IMR-90 (cell line): ENCODE data around the gene SIK1. TPM values are rescaled to one million over a fixed set of nuclear protein-coding genes. Genes with fewer than 3 reads are reported as not detected.
"Not testable (repeated sequence)": the region's sequence is repeated elsewhere in the genome, so short reads cannot be mapped to it uniquely, and the experiment has no call there.

Source experiments
- ATAC-seq: fragments of 200-7000 bp; cut with Tn5 transposase; 2 replicates; pipeline ENCODE4 v1.9.1; 2020; ENCODE audit warnings: low read depth, mild to moderate bottlenecking, moderate library complexity
- BruUV-seq: library from RNA; stranded (reverse); fragments of 400-500 nt; replicated peaks from 2 replicates; lab custom pipeline; 2021; lab: Mats Ljungman, UMichigan
- CTCF ChIA-PET: fragments of 300-600 bp; formaldehyde crosslinking; extraction: SDS; loops from one replicate; lab custom pipeline; 2021; ENCODE audit warnings: antibody characterized with exemption; lab: Yijun Ruan, JAX
- POLR2A ChIA-PET: fragments of 300-600 bp; sonication (Branson Sonifier 250); formaldehyde crosslinking; loops from one replicate; lab custom pipeline; 2022; ENCODE audit warnings: antibody characterized with exemption; ENCODE audit not compliant: unreplicated experiment; lab: Charles Lee
- DNase-seq: peaks from one replicate; pipeline ENCODE4 v3.0.0; 2013
- H2AFZ ChIP-seq: replicated peaks from 2 replicates; pipeline ENCODE3; 2013; ENCODE audit warnings: low read length, mild to moderate bottlenecking; ENCODE audit not compliant: poor library complexity
- H2AK5ac ChIP-seq: 2 replicates; pipeline ENCODE4 v1.6.1; 2013; ENCODE audit warnings: low read depth, low read length, inconsistent platforms
- H2AK9ac ChIP-seq: replicated peaks from 2 replicates; pipeline ENCODE3; 2013; ENCODE audit warnings: mild to moderate bottlenecking, low read depth, low read length, moderate library complexity; ENCODE audit not compliant: poor library complexity
- H2BK120ac ChIP-seq: 2 replicates; pipeline ENCODE4 v1.6.1; 2013; ENCODE audit warnings: low read depth, low read length, inconsistent platforms
- H2BK15ac ChIP-seq: 3 replicates; pipeline ENCODE4 v1.6.1; 2013; ENCODE audit warnings: low read depth, low read length, inconsistent platforms
- H2BK20ac ChIP-seq: 2 replicates; pipeline ENCODE4 v1.6.1; 2013; ENCODE audit warnings: low read depth, mild to moderate bottlenecking, inconsistent platforms, low read length, moderate library complexity
- H2BK5ac ChIP-seq: 2 replicates; pipeline ENCODE4 v1.6.1; 2013; ENCODE audit warnings: mild to moderate bottlenecking, low read depth, low read length, inconsistent platforms; ENCODE audit not compliant: poor library complexity, severe bottlenecking
- H3K14ac ChIP-seq: replicated peaks from 2 replicates; pipeline ENCODE4 v1.6.1; 2013; ENCODE audit warnings: low read depth, low read length, inconsistent platforms
- H3K18ac ChIP-seq: 2 replicates; pipeline ENCODE4 v1.6.1; 2013; ENCODE audit warnings: low read depth, low read length, control low read depth
- H3K23ac ChIP-seq: 2 replicates; pipeline ENCODE4 v1.6.1; 2013; ENCODE audit warnings: low read depth, low read length, inconsistent platforms
- H3K27ac ChIP-seq: 2 replicates; pipeline ENCODE4 v1.5.1; 2013; ENCODE audit warnings: mild to moderate bottlenecking, control low read depth, low read length; ENCODE audit not compliant: insufficient read depth
- H3K27me3 ChIP-seq: 2 replicates; pipeline ENCODE4 v1.6.1; 2013; ENCODE audit warnings: low read length; ENCODE audit not compliant: control insufficient read depth, insufficient read depth
- H3K36me3 ChIP-seq: 2 replicates; pipeline ENCODE4 v1.6.1; 2013; ENCODE audit warnings: low read length, mixed read lengths; ENCODE audit not compliant: control insufficient read depth, insufficient read depth
- H3K4ac ChIP-seq: 2 replicates; pipeline ENCODE4 v1.6.1; 2013; ENCODE audit warnings: low read depth, low read length, inconsistent platforms
- H3K4me1 ChIP-seq: 2 replicates; pipeline ENCODE4 v1.6.1; 2013; ENCODE audit warnings: low read length, mixed read lengths; ENCODE audit not compliant: control insufficient read depth, insufficient read depth
- H3K4me2 ChIP-seq: 2 replicates; pipeline ENCODE4 v1.6.1; 2013; ENCODE audit warnings: low read depth, mild to moderate bottlenecking, control low read depth, low read length, moderate library complexity
- H3K4me3 ChIP-seq: 2 replicates; pipeline ENCODE4 v1.5.1; 2013; ENCODE audit warnings: low read depth, mild to moderate bottlenecking, control low read depth, low read length, moderate library complexity; ENCODE audit not compliant: insufficient read depth
- H3K56ac ChIP-seq: 2 replicates; pipeline ENCODE4 v1.6.1; 2013; ENCODE audit warnings: low read length, inconsistent platforms; ENCODE audit not compliant: insufficient read depth; ENCODE audit errors: extremely low read depth
- H3K79me1 ChIP-seq, 2 experiments: 2 replicates each; pipeline ENCODE4 v1.6.1; 2013; ENCODE audit warnings: low read length in 2 of 2, inconsistent platforms in 1 of 2, low read depth in 1 of 2
- H3K9ac ChIP-seq: 2 replicates; pipeline ENCODE4 v1.6.1; 2013; ENCODE audit warnings: low read depth, low read length, control low read depth
- H3K9me1 ChIP-seq: 2 replicates; pipeline ENCODE4 v1.6.1; 2013; ENCODE audit warnings: low read length, inconsistent platforms; ENCODE audit not compliant: insufficient read depth
- H3K9me3 ChIP-seq: 2 replicates; pipeline ENCODE4 v1.6.1; 2013; ENCODE audit warnings: low read length; ENCODE audit not compliant: control insufficient read depth, insufficient read depth
- H4K20me1 ChIP-seq: 2 replicates; pipeline ENCODE4 v1.6.1; 2013; ENCODE audit warnings: low read length, inconsistent platforms; ENCODE audit not compliant: insufficient read depth
- H4K5ac ChIP-seq: 2 replicates; pipeline ENCODE4 v1.6.1; 2013; ENCODE audit warnings: mild to moderate bottlenecking, low read depth, low read length, control low read depth
- H4K8ac ChIP-seq, 2 experiments: 2 replicates each; pipeline ENCODE4 v1.6.1; 2013; ENCODE audit warnings: low read depth in 2 of 2, low read length in 2 of 2, control low read depth in 1 of 2, inconsistent platforms in 1 of 2
- H4K91ac ChIP-seq: 2 replicates; pipeline ENCODE4 v1.6.1; 2013; ENCODE audit warnings: low read depth, low read length, inconsistent platforms; ENCODE audit not compliant: insufficient read depth
- WGBS, 2 experiments: methylation state at CpG; one replicate each; pipeline versions ENCODE4 v1.1.5 to v1.1.7; 2013; ENCODE audit warnings: missing lambda C conversion rate in 2 of 2; ENCODE audit not compliant: insufficient read length in 1 of 2; ENCODE audit errors: extremely low coverage in 2 of 2; 5-methylcytosine and 5-hydroxymethylcytosine counted together
- dilution Hi-C: fragments of 300-500 bp; cut with HindIII; formaldehyde crosslinking; loops from one replicate; pipeline ENCODE4 v1.14.3; 2018; ENCODE audit warnings: low sequenced_read_pairs; ENCODE audit not compliant: unreplicated experiment
- in situ Hi-C: fragments of 300-500 bp; cut with MboI; formaldehyde crosslinking; loops from 3 replicates; pipeline ENCODE4 v1.14.3; 2019; ENCODE audit warnings: low sequenced_read_pairs, inconsistent platforms, mixed read lengths
- intact Hi-C: fragments of 100-400 bp; cut with micrococcal nuclease; formaldehyde crosslinking; loops from 2 replicates; pipeline ENCODE4 v1.10.0; 2022
- polyA plus RNA-seq, 3 experiments: library from polyadenylated mRNA; depleted of rRNA; stranded (reverse); fragments of >200 nt; gene quantifications; 2 replicates each; pipeline ENCODE4 v1.2.3, GENCODE V29; 2012; ENCODE audit warnings: low replicate concordance in 1 of 3
- total RNA-seq: library from RNA; depleted of rRNA; stranded (reverse); fragments of >200 nt; gene quantifications from 2 replicates; pipeline ENCODE4 v1.2.3, GENCODE V29; 2012

The SIK1 gene
- total and polyA plus RNA-seq, 2 of the 4 experiments (the other 2 are of a cell fraction): 0.54 to 1.9 TPM

DNA sequence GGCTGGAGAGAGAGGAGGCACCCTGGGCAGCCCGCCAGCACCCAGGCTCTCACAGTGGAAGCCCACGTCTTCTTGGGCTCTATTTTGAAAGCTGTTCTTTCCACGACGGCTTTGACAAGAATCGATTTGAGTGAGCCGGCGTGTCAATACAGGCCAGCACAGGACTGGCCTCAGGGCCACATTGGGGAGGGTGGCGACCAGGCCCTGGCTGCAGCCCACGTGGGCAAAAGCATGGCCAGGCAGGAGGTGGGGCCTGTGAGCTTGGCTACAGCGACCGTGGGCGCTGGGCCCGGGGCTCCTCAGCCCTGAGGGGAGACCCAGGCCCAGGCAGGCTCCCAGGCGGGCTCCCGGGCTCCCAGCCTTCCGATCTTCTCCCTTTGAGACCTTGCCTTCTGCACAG lies 23.4 kb upstream of the SIK1 start:
- H2BK5ac ChIP-seq, H3K4me2 ChIP-seq, H4K20me1 ChIP-seq, DNase-seq, H3K4me1 ChIP-seq, H3K27ac ChIP-seq, H3K9me3 ChIP-seq, H4K5ac ChIP-seq, H2BK20ac ChIP-seq, H4K91ac ChIP-seq, H2AFZ ChIP-seq, CTCF ChIA-PET, H3K9ac ChIP-seq, H3K14ac ChIP-seq, BruUV-seq, H2BK120ac ChIP-seq, dilution Hi-C loops, H3K4me3 ChIP-seq, H3K27me3 ChIP-seq, H3K18ac ChIP-seq, H2AK9ac ChIP-seq, in situ Hi-C loops, H3K56ac ChIP-seq, H3K9me1 ChIP-seq, POLR2A ChIA-PET, H4K8ac ChIP-seq, H3K36me3 ChIP-seq, intact Hi-C loops, H3K23ac ChIP-seq, H3K79me1 ChIP-seq, H2AK5ac ChIP-seq, H2BK15ac ChIP-seq, H3K4ac ChIP-seq, ATAC-seq: not testable (repeated sequence)
- no CpG with 5 or more reads among the region's 16 CpGs for WGBS, 2 experiments

DNA sequence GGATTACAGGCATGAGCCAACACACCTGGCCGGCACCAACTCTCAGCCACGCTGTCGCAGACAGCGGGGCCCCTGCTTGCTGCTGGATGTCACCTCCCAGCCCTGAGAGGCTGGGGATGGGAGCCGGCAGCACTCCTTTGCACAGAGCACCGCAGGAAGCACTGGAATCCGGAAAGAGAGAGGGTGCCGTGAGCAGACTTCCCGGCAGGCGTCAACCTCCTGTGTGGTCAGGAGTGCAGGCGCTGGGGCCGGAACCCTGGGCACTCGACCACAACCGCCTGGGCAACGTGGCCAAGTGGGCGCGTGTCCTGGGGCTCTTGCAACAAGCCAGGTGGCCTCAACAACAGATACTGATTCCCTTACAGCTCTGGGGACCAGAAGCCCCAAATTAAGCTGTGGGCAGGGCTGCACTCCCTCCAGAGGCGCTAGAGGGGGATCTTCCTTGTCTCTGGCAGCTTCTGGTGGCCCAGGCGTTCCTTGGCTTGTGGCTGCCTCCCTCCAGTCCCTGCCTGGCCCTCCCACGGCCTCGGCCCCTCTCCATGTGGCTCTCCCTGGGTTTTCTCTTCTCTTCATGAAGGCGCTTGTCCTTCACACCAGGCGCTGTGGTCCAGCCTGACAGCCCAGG lies 20.5 kb upstream of the SIK1 start:
- H3K4me3 ChIP-seq, H4K91ac ChIP-seq, H3K56ac ChIP-seq, H2AK5ac ChIP-seq, H3K9ac ChIP-seq, H3K4me1 ChIP-seq, H2BK15ac ChIP-seq, H4K5ac ChIP-seq, H2AFZ ChIP-seq, H3K23ac ChIP-seq, H3K18ac ChIP-seq, H4K20me1 ChIP-seq, BruUV-seq, H3K4me2 ChIP-seq, H3K14ac ChIP-seq, DNase-seq, H2AK9ac ChIP-seq, H3K27ac ChIP-seq, CTCF ChIA-PET, H2BK5ac ChIP-seq, intact Hi-C loops, H2BK120ac ChIP-seq, dilution Hi-C loops, ATAC-seq, H3K36me3 ChIP-seq, H3K27me3 ChIP-seq, H3K9me1 ChIP-seq, POLR2A ChIA-PET, H3K9me3 ChIP-seq, H2BK20ac ChIP-seq, H3K79me1 ChIP-seq, H4K8ac ChIP-seq, in situ Hi-C loops, H3K4ac ChIP-seq: not testable (repeated sequence)
- no CpG with 5 or more reads among the region's 23 CpGs for WGBS, 2 experiments
